GM19467 (cell line): ENCODE data around the gene PDZD4.

ENCODE experiments used
- ATAC-seq: cut with Tn5 transposase; IDR thresholded peaks from one replicate; pipeline ENCODE4 v1.9.1; 2021; ENCODE audit warnings: mild to moderate bottlenecking, moderate library complexity; ENCODE audit not compliant: unreplicated experiment

The PDZD4 gene

DNA sequence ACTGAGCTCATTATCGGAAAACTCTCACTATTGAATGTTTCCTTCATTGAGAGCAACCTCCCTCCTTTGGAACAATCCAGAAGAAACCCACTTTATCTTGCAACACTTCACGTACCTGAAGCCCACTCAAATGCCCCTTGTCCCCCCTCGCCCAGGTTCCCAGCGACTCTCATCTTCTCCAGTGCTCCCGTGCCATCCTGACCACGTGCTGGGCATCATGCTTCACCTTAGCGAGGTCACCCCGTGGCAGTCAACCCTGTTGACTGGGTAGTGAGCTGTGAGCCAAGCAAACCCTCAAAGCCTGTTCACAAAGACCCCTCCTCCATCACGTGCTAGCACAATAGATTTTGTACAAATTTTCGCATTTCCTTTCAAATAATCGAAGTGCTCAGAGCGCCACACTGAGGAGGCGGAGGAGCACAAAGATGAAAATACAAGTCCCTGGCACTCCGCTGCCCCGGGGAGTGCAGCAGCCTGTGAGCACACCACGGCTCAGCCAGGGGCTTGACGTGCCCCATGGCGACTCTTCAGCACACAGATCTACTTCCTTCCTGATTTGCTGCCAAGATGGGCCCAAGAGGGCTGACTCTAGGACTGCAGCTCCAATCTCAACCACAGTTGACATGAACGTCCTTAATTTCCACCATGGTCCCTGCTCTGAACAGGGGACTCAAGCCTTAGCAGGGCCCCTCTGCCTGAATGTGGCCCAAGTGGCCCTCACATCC is 15.6 kb downstream of the PDZD4 start:
- no peak for ATAC-seq

- no peak for ATAC-seq
These were observed 17.2 kb downstream of the PDZD4 start for GRCh38 chrX:153813161-153813560.

GRCh38 chrX:153812220-153812619 is 18.1 kb downstream of the PDZD4 start:
- ATAC-seq = no peak

DNA sequence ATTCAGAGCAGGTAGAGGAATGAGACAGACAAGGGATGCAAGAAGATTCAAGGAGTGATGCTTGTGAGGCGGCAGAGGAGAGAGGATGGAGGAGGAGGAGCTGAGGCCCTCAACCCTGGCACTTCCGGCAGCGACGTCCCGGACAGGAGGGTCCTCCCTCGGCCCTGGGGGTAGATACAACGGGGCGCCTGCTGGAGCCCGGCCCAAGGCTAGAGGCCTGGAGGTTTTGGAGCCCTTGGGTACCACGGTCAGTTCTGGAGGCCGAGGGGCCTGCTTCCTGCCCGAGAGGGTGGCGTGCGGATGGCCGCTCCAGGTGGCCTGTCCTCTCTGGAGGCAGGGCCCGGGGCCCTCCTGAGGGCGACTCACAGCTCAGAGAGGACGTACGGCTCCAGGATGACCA is 22.4 kb downstream of the PDZD4 start:
- ATAC-seq = no peak

GRCh38 chrX:153806999-153807575 is 23.3 kb downstream of the PDZD4 start:
- no peak for ATAC-seq

- no peak for ATAC-seq
These were observed 24.9 kb downstream of the PDZD4 start for GRCh38 chrX:153805436-153805835.

DNA sequence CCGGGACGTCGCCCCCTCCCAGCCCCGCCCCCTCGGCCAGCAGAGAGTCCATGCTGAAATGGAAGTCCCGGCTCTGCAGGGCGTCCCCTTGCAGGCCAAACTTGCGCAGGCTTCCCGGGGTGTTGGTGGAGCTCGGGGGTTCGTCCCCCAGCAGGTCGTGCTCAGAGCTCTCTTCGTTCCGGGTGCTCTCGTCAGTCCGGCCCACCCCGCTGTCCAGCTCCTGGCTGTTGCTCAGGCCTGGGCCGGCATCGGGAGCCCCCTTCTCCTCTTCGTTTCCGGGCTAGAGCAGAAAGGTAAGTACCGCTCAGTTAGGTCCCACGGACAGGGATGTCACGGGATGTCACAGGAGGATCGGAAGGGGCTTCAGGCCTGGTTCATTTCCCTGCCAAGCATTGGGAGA is 25.7 kb downstream of the PDZD4 start:
- ATAC-seq = no peak

DNA sequence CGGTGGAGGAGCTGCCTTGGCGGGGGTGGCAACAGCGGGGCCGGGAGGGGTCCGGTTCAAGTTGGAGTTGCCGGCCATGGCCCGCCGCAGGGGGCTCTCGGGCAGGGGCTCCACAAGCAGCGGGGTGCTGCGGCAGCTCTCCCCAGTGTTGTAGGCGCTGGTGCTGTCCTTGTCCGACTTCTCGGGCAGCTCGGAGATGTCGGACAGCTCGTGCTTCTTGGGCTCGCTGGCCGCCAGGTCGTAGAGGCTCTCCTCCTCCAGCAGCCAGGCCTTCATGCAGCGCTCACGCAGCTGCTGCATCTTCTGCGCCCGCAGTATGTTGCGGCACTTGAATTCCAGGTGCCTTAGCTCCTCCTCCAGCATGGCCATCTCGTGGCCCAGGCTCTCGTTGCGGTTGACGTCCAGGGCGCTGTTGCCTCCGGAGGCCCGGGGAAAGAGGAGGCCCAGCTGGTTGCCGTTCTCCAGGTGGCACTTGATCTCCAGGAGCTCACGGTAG is 26.2 kb downstream of the PDZD4 start:
- ATAC-seq = no peak

GRCh38 chrX:153803211-153804099 is 26.9 kb downstream of the PDZD4 start:
- ATAC-seq = no peak

GRCh38 chrX:153802513-153803045 is 27.8 kb downstream of the PDZD4 start:
- no peak for ATAC-seq

DNA sequence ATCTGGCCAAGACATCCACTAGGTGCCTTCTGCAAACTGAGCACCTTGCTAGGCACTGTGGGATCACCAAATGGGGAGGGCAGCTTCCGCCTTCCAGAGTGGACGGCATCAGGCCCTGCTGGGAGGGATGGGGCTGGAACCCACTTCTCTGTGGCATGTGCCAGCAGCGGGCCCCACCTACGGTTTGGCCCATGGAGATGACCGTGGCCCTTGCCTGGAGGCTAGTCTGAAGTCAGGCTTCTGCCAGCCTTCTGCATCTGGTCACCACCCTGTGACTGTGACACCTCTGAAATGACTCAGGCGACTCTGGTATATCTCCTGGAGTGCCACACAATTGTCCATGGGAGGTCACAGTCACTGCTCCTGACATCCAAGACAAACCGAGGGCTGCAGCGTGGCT is 28.7 kb downstream of the PDZD4 start:
- no peak for ATAC-seq

DNA sequence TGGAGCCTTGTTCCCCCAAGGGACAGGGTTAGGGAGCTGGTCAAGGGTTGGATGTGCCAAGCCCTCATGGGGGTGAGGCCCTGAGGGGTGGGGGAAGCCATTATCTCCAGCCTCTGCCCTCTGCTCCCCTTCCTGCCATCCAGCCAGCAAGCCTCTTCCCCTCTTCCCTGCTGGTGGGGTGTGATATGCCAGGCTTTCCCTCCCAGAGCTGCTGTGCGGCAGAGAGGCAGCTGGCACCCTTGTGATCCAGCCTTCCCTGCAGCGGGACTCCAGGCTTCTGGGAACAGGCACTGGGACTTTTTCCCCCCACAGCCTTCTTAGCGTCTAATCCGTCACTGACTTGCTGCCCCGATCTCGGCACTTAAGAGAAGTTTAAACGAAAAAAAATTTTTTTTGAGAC is 29.6 kb downstream of the PDZD4 start:
- ATAC-seq = no peak

GRCh38 chrX:153800177-153800722 is 30.1 kb downstream of the PDZD4 start:
- no peak for ATAC-seq

DNA sequence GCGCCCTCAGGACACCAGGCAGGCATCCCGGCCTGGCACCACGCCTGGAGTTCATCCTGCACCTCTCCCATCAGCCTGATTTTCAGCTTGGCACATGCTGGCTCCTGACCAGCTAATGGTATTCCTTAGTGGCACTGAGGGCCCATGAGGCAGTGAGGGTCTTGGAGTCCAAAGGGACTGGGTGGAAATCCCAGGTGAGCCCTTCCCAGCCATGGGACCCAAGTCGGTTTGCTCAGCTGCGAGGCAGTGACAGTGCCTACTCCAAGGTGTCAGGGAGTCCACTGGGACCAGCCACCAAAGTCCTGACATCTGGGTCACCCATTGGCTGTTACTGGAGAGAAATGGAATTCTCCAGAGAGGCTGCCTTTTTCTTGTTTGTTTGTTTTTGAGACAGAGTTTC is 31.0 kb downstream of the PDZD4 start:
- no peak for ATAC-seq

GRCh38 chrX:153797415-153798015 is 32.8 kb downstream of the PDZD4 start:
- no peak for ATAC-seq

DNA sequence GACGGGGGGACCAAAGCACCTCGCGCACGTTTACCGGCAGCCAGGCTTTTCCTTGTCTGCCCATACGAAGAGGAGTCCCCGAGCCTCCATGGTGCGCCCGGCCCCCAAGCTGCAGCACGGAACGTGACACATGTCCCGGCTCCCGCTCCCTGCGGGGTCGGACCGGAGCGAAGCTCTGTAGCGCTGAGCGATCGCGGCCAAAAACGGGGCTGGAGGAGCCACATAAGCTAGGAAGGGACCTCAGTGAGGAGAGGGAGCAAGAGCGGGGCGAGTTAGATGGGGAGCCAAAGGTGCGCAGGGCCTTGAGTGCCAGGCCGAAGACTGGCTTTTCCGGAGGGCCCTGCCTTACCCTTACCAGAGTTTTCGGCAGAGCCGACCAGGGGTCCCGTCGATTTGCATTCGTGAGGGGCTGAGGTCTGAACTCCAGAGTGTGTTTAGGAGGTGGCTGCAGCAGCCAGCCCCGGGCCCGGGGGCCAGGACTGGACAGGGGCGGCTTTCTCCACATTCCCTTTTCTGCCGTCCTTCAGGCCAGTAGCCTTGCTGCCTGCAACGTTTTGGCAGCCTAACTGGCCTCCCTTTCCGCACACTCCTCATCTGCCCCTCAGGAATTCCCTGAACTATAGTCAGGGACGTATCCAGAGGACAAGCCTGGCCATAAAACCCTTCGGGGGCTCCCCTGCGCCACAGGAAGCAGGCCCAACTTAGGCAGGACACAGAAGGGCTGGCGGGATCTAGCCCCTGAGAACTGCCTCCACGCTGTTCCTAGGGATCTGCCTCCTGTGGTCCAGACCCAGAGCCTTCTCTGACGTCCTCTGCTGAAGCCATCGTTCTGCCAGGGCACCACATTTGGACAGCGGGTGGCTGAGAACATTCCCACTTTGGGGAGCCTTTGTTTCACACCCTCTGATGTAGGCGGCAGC is 35.2 kb downstream of the PDZD4 start:
- ATAC-seq = no peak

DNA sequence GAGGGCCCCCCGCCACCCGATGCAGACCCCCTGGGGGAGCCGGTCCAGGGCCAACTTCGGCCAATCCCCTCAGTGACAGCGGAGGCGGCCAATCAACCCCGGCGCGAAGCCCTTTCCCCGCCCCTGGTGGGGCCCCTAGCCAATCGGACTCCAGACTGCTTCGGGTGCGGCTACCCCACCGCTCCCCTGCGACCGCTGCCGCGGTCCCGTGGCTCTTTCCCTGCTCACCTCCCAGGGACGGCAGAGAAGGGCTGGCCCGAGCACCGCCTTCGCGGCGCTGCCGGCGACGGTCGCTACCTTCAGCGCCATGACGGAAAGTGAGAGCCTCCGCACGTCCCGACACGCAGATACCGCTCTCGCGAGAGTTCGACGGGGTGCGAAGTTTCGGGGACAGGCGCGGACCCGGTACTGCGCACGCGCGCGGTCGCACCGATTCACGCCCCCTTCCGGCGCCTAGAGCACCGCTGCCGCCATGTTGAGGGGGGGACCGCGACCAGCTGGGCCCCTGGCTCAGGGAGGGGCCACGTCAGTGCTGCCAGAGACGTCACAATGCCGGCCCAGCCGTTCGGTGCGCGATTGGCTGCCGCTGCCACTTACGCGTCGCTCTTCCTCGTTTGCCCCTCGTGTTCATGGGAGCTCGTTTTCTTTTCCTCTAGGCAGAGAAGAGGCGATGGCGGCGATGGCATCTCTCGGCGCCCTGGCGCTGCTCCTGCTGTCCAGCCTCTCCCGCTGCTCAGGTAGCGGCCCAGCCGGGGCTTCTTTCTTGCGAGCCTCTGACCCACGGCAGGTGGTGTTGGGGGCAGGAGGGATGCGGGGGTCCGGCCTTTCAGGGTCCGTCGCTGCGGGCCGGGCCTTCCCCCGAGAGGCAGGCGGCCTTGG is 36.1 kb downstream of the PDZD4 start, which contains the start of the genes IDH3G and SSR4:
IDH3G (minus strand) TSS at position 358 of the 879 bp plus-strand sequence; CDS start at position 309, 49 bp downstream.
SSR4 (plus strand) TSS at position 651 of the 879 bp plus-strand sequence; CDS start at position 671, 20 bp downstream.
- ATAC-seq = peak; percentile 84

GRCh38 chrX:153793291-153793690 is 37.1 kb downstream of the PDZD4 start:
- ATAC-seq = no peak
